HCT116 (cell line): ENCODE measurements around the gene SERAC1.

ENCODE experiments used
- CBX3 ChIP-seq: IDR thresholded peaks from 2 replicates; pipeline ENCODE4 v1.6.1; 2012; ENCODE audit warnings: low read depth
- CTCF ChIP-seq, 3 experiments: fragments of 200-600 bp in 1 of 3; sonication (generic) in 1 of 3; IDR thresholded peaks in 2 of 3; conservative IDR thresholded peaks in 1 of 3; 2 replicates each; pipeline ENCODE4 v1.5.1; 2012 to 2017; ENCODE audit warnings: low read depth in 2 of 3, low read length in 2 of 3, antibody characterized with exemption in 1 of 3, borderline replicate concordance in 1 of 3, control low read depth in 1 of 3, mild to moderate bottlenecking in 1 of 3, mixed read lengths in 1 of 3, mixed run types in 1 of 3, moderate library complexity in 1 of 3; ENCODE audit not compliant: insufficient read depth in 1 of 3
- ELF1 ChIP-seq: IDR thresholded peaks from 2 replicates; pipeline ENCODE4 v1.6.1; 2012; ENCODE audit warnings: low read depth, borderline replicate concordance
- EZH2 ChIP-seq: fragments of 200-600 bp; sonication (generic); IDR thresholded peaks from 2 replicates; pipeline ENCODE4 v1.6.1; 2017; ENCODE audit warnings: antibody characterized with exemption, mixed run types
- EZH2phosphoT487 ChIP-seq: fragments of 200-600 bp; IDR thresholded peaks from 2 replicates; pipeline ENCODE4 v1.6.1; 2018; ENCODE audit warnings: antibody characterized with exemption, borderline replicate concordance
- POLR2A ChIP-seq: IDR thresholded peaks from 2 replicates; pipeline ENCODE4 v1.7.0; 2011; ENCODE audit warnings: borderline replicate concordance; ENCODE audit not compliant: insufficient read depth, insufficient read length; ENCODE audit errors: extremely low read depth
- RAD21 ChIP-seq: IDR thresholded peaks from 2 replicates; pipeline ENCODE4 v1.6.1; 2012; ENCODE audit warnings: low read depth, mild to moderate bottlenecking
- REST ChIP-seq: IDR thresholded peaks from 2 replicates; pipeline ENCODE4 v1.6.1; 2012; ENCODE audit warnings: low read depth
- SIN3A ChIP-seq: IDR thresholded peaks from 2 replicates; pipeline ENCODE4 v1.6.1; 2012; ENCODE audit warnings: low read depth
- TCF7L2 ChIP-seq: IDR thresholded peaks from 2 replicates; pipeline ENCODE4 v1.7.0; 2011; ENCODE audit warnings: borderline replicate concordance, inconsistent platforms; ENCODE audit not compliant: insufficient read depth, insufficient read length; ENCODE audit errors: extremely low read depth
- YY1 ChIP-seq: IDR thresholded peaks from 2 replicates; pipeline ENCODE4 v1.6.1; 2011; ENCODE audit warnings: low read length, low read depth, moderate library complexity, mild to moderate bottlenecking; ENCODE audit not compliant: insufficient replicate concordance; ENCODE audit errors: extremely low read depth
- ZNF274 ChIP-seq: fragments of 200-500 bp; sonication (Bioruptor generic); IDR thresholded peaks from 2 replicates; pipeline ENCODE4 v1.6.1; 2014; ENCODE audit warnings: mild to moderate bottlenecking, low read depth, low read length, inconsistent platforms
- TF ChIP-seq, protein P1 (sequence below): IDR thresholded peaks from 2 replicates; pipeline ENCODE4 v1.6.1; 2012

DNA sequence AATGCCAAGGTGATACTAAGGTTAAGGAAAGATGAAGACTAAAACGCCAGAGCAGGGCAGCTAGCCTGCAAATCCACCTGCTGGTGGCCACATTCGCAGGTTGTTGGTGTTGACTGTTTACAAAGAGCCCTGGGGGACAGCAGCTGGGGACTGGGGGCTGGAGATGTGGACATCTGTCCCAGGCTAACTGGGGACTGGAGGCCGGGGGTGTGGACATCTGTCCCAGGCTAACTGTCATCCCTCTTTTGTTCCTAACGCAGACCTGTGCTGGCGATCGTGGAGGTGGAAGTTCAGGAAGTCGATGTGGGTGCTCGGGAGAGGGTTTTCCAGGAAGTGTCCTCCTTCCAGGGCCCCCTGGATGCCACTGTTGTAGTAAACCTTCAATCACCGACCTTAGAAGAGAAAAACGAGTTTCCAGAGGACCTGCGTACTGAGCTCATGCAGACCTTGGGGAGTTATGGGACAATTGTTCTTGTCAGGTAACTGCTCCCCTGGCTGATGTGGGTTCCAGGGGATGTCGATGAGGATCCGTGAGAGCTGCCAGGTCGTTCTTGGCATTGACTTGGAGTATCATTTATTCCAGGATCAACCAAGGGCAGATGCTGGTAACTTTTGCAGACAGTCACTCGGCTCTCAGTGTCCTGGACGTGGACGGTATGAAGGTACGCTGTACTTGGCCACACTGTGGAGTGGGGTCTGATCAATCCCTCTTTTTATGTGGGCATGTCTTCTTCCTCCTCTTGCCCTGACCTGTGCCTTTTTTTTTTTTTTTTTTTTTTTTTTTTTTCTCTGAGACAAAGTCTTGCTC lies 87.0 kb downstream of the SERAC1 start:
- TF ChIP-seq ELF1 = no peak
- TF ChIP-seq CTCF (IDR thresholded peaks at IDR 0.05 in 2 of 3, conservative IDR thresholded peaks at IDR 0.05 in 1 of 3; ENCODE audit: borderline replicate concordance in 1 of 3, insufficient read depth in 1 of 3, low read depth in 2 of 3, low read length in 2 of 3) = no peak
- TF ChIP-seq EZH2 = no peak
- TF ChIP-seq REST = no peak
- TF ChIP-seq SIN3A = no peak
- no peak for TF ChIP-seq POLR2A
- TF ChIP-seq TCF7L2 = no peak
- TF ChIP-seq, protein P1, sequence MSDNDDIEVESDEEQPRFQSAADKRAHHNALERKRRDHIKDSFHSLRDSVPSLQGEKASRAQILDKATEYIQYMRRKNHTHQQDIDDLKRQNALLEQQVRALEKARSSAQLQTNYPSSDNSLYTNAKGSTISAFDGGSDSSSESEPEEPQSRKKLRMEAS = no peak
- TF ChIP-seq YY1 = no peak
- no peak for TF ChIP-seq RAD21
- TF ChIP-seq CBX3 = no peak
- TF ChIP-seq EZH2phosphoT487 = no peak
- TF ChIP-seq ZNF274 = no peak
